GM12872 (cell line): Measurements from ENCODE around the gene CTTNBP2.

Source experiments
- TF ChIP-seq, protein P1 (sequence below): IDR thresholded peaks from 3 replicates; pipeline ENCODE4 v1.5.1; 2011; ENCODE audit warnings: low read depth, mild to moderate bottlenecking, low read length, moderate library complexity; ENCODE audit not compliant: insufficient read depth

Gene CTTNBP2

DNA sequence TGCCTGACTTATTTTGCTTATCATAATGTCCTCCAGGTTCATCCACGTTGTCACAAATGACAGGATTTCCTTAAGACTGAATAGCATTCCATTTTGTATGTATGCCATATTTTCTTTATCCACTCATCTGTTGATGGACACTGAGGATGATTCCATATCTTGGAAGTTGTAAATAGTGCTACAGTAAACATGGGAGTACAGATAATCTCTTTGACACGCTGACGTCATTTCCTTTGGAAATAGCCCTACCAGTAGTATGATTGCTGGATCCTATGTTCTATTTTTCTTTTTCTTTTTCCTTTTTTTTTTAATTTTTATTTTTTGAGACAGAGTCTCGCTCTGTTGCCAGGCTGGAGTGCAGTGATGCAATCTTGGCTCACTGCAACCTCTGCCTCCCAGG, 167.6 kb downstream of the CTTNBP2 start:
- TF ChIP-seq, protein P1, sequence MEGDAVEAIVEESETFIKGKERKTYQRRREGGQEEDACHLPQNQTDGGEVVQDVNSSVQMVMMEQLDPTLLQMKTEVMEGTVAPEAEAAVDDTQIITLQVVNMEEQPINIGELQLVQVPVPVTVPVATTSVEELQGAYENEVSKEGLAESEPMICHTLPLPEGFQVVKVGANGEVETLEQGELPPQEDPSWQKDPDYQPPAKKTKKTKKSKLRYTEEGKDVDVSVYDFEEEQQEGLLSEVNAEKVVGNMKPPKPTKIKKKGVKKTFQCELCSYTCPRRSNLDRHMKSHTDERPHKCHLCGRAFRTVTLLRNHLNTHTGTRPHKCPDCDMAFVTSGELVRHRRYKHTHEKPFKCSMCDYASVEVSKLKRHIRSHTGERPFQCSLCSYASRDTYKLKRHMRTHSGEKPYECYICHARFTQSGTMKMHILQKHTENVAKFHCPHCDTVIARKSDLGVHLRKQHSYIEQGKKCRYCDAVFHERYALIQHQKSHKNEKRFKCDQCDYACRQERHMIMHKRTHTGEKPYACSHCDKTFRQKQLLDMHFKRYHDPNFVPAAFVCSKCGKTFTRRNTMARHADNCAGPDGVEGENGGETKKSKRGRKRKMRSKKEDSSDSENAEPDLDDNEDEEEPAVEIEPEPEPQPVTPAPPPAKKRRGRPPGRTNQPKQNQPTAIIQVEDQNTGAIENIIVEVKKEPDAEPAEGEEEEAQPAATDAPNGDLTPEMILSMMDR, result no peak

DNA sequence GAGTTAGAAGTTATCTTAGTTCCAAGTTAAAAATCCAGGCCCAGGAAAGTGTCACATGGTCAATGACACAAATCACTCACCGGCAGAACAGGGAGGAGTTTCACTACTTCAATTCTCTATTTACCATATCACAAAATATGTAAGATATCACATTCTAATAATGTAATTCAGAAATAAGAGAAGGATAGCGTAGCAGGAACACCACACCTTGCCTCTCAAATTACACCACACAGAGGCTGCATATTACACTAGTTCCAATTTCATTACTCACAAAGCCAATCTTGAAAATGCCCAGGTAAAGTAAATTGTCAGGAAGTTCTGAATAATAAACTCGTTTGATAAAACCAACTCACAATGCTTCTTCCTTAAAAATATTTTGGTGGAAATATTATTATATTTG, 169.2 kb downstream of the CTTNBP2 start:
- TF ChIP-seq, protein P1, result no peak

- TF ChIP-seq, protein P1, result no peak
These were observed 175.2 kb downstream of the CTTNBP2 start for GRCh38 chr7:117698018-117698417.

GRCh38 chr7:117692338-117692737, 180.9 kb downstream of the CTTNBP2 start:
- TF ChIP-seq, protein P1, result no peak

DNA sequence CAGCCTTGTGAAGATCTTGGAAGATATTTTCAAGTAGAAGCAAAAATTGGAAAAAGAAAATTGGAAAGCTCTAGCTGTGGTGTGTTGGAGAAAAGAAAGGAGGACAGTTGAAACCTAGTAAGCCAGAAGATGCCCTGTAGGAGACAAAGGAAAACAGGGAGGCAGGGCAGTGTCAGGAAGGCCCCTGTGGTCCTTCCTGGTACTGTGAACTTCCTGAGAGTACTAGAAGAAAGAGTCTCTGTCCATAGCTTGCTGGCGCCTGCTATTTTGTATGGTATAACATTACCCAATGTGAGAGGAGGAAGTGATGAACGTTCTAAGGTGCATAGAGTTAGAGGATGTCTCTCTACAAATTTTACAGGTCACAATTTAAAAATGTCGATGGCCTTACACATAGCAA, 183.1 kb downstream of the CTTNBP2 start:
- TF ChIP-seq, protein P1, result no peak

- TF ChIP-seq, protein P1, result no peak
These were observed 183.8 kb downstream of the CTTNBP2 start for GRCh38 chr7:117689406-117689805.

DNA sequence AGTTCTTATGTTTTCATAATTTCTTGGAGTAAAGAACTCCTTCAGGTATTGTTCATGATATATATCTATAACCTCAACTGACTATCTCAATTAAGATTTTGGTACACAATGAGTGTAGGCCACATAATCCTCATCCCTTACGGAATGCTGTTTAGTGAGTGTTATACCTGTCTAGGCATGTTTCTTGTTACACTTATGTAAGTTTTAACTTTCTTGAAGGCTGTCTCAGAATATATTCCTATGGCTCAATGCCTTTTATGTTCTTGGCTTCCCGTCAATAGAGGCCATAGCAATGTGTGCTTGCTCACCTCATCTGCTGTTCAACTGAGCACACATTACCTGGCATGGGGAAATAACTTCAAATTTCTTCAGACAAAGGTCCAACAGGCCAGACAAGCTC, 185.1 kb downstream of the CTTNBP2 start:
- TF ChIP-seq, protein P1, result no peak

- TF ChIP-seq, protein P1, result no peak
These were observed 186.8 kb downstream of the CTTNBP2 start for GRCh38 chr7:117686311-117686935.
